ENCODE results near the gene EPHA1. TPM values are rescaled to one million over a fixed set of nuclear protein-coding genes. Genes with fewer than 3 reads are reported as not detected.

EPHA1 gene
- total and polyA plus RNA-seq, 2 of the 4 experiments (the other 2 are of a cell fraction): 0.10 TPM; not detected in 1

DNA sequence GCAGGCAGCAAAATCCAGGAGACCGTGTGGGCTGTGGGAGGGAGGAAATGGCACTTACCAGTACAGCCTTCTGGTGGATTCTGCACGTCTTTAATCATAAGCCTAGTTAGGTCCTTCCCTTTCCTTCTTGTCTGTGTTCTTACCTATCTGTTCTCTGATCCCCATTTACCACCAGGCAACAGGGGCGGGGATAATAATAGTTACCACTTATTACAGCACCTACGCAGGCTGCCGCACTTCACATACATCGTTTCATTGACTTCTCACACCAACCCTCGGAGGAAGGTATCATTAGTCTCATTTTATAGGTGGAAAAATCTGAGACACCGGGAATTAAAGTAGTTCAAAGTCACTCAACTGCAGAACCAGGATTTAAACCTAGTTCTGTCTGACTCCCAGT is 4.5 kb upstream of the EPHA1 start:
- H2AK5ac ChIP-seq (ENCODE audit: low read depth, low read length): no peak overlapping the region
- no peak overlapping the region for H2BK20ac ChIP-seq (ENCODE audit: low read depth, low read length)
- no peak overlapping the region for H3K27ac ChIP-seq (ENCODE audit: insufficient read depth, low read length)
- peaks cover 8% of the 10 kb centered on the region for H3K4me1 ChIP-seq (ENCODE audit: control insufficient read depth, insufficient read depth, low read length)
- ATAC-seq (ENCODE audit: low read depth) (no peak), DNase-seq (no peak)
- dilution Hi-C loops (cut with HindIII; ENCODE audit: low sequenced_read_pairs, unreplicated experiment) (no loop called here), in situ Hi-C loops (cut with MboI; ENCODE audit: low sequenced_read_pairs) (no loop called here), intact Hi-C loops (cut with micrococcal nuclease) (loop anchor here (5.0 kb wide), 2 partner anchors 74 to 156 kb away; no protein-coding TSS in a partner anchor)
- H3K9me3 ChIP-seq (ENCODE audit: control insufficient read depth, insufficient read depth, low read length): no peaks in the 10 kb centered on the region
- H2AK9ac ChIP-seq (replicated peaks; ENCODE audit: low read depth, low read length, poor library complexity): no peak overlapping the region
- H2AFZ ChIP-seq (replicated peaks; ENCODE audit: low read length, poor library complexity): no peak overlapping the region
- H3K36me3 ChIP-seq (ENCODE audit: control insufficient read depth, insufficient read depth, low read length): no peaks in the 10 kb centered on the region
- no peak overlapping the region for H3K4me2 ChIP-seq (ENCODE audit: low read depth, low read length)
- H2BK15ac ChIP-seq (ENCODE audit: low read depth, low read length): no peak overlapping the region
- no peak overlapping the region for H3K23ac ChIP-seq (ENCODE audit: low read depth, low read length)
- no peak for TF ChIP-seq POLR2A (IDR thresholded peaks at IDR 0.05; ENCODE audit: low read depth, low read length)
- TF ChIP-seq RFX5 (IDR thresholded peaks at IDR 0.05; ENCODE audit: low read depth, low read length): no peak
- TF ChIP-seq, protein P1, sequence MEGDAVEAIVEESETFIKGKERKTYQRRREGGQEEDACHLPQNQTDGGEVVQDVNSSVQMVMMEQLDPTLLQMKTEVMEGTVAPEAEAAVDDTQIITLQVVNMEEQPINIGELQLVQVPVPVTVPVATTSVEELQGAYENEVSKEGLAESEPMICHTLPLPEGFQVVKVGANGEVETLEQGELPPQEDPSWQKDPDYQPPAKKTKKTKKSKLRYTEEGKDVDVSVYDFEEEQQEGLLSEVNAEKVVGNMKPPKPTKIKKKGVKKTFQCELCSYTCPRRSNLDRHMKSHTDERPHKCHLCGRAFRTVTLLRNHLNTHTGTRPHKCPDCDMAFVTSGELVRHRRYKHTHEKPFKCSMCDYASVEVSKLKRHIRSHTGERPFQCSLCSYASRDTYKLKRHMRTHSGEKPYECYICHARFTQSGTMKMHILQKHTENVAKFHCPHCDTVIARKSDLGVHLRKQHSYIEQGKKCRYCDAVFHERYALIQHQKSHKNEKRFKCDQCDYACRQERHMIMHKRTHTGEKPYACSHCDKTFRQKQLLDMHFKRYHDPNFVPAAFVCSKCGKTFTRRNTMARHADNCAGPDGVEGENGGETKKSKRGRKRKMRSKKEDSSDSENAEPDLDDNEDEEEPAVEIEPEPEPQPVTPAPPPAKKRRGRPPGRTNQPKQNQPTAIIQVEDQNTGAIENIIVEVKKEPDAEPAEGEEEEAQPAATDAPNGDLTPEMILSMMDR (conservative IDR thresholded peaks at IDR 0.05; ENCODE audit: low read depth, low read length): no peak
- no peak for TF ChIP-seq NFE2L2 (IDR thresholded peaks at IDR 0.05; ENCODE audit: low read depth, low read length)
- no peak for TF ChIP-seq RAD21 (IDR thresholded peaks at IDR 0.05; ENCODE audit: low read length)
- no peak for TF ChIP-seq MXI1 (IDR thresholded peaks at IDR 0.05; ENCODE audit: borderline replicate concordance, low read depth, low read length)
- no peak for TF ChIP-seq CEBPB (IDR thresholded peaks at IDR 0.05; ENCODE audit: low read depth, low read length)
- no peak for TF ChIP-seq MAFK (IDR thresholded peaks at IDR 0.05; ENCODE audit: low read depth, low read length)
- TF ChIP-seq, protein P2, sequence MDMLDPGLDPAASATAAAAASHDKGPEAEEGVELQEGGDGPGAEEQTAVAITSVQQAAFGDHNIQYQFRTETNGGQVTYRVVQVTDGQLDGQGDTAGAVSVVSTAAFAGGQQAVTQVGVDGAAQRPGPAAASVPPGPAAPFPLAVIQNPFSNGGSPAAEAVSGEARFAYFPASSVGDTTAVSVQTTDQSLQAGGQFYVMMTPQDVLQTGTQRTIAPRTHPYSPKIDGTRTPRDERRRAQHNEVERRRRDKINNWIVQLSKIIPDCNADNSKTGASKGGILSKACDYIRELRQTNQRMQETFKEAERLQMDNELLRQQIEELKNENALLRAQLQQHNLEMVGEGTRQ (IDR thresholded peaks at IDR 0.05; ENCODE audit: low read depth, low read length): no peak
- no peak for TF ChIP-seq FOS (IDR thresholded peaks at IDR 0.05; ENCODE audit: low read depth, low read length)
- TF ChIP-seq BHLHE40 (IDR thresholded peaks at IDR 0.05; ENCODE audit: low read depth, low read length): no peak
- TF ChIP-seq, protein P3, sequence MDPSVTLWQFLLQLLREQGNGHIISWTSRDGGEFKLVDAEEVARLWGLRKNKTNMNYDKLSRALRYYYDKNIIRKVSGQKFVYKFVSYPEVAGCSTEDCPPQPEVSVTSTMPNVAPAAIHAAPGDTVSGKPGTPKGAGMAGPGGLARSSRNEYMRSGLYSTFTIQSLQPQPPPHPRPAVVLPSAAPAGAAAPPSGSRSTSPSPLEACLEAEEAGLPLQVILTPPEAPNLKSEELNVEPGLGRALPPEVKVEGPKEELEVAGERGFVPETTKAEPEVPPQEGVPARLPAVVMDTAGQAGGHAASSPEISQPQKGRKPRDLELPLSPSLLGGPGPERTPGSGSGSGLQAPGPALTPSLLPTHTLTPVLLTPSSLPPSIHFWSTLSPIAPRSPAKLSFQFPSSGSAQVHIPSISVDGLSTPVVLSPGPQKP (IDR thresholded peaks at IDR 0.05; ENCODE audit: borderline replicate concordance, low read depth, low read length): no peak
- TF ChIP-seq SMC3 (IDR thresholded peaks at IDR 0.05; ENCODE audit: low read depth, low read length): no peak
- no peak for TF ChIP-seq CHD1 (IDR thresholded peaks at IDR 0.05; ENCODE audit: low read depth, low read length)
- TF ChIP-seq RCOR1 (IDR thresholded peaks at IDR 0.05; ENCODE audit: insufficient replicate concordance, low read length): no peak
- TF ChIP-seq MAZ (IDR thresholded peaks at IDR 0.05; ENCODE audit: borderline replicate concordance, low read depth, low read length): no peak
- POLR2A ChIA-PET (ENCODE audit: unreplicated experiment): no interaction called here
- no CpG with 5 or more reads among the region's 8 CpGs for WGBS, 2 experiments (ENCODE audit: extremely low coverage in 2 of 2, insufficient read length in 1 of 2)
- no TSS peak for BruUV-seq (replicated peaks)
- no peak overlapping the region for H3K18ac ChIP-seq (ENCODE audit: low read depth, low read length)
- H3K79me1 ChIP-seq (ENCODE audit: low read depth in 1 of 2, low read length in 2 of 2): no peaks in the 10 kb centered on the region
- H4K5ac ChIP-seq (ENCODE audit: low read depth, low read length): no peak overlapping the region
- H4K20me1 ChIP-seq (ENCODE audit: insufficient read depth, low read length): no peaks in the 10 kb centered on the region
- no peak overlapping the region for H3K4me3 ChIP-seq (ENCODE audit: insufficient read depth, low read depth, low read length)
- no peak overlapping the region for H2BK120ac ChIP-seq (ENCODE audit: low read depth, low read length)
- H3K27me3 ChIP-seq (ENCODE audit: control insufficient read depth, insufficient read depth, low read length): no peaks in the 10 kb centered on the region; the same call in 1 of the 2 replicates
- H3K9me1 ChIP-seq (ENCODE audit: insufficient read depth, low read length): no peaks in the 10 kb centered on the region
- H3K9ac ChIP-seq (ENCODE audit: low read depth, low read length): no peak overlapping the region
- no peak overlapping the region for H3K56ac ChIP-seq (ENCODE audit: extremely low read depth, insufficient read depth, low read length)
- H3K4ac ChIP-seq (ENCODE audit: low read depth, low read length): no peak overlapping the region
- CTCF ChIA-PET: no interaction called here
- H2BK5ac ChIP-seq (ENCODE audit: low read depth, low read length, poor library complexity, severe bottlenecking): no peak overlapping the region
- no peak overlapping the region for H4K91ac ChIP-seq (ENCODE audit: insufficient read depth, low read depth, low read length)
- no peak overlapping the region for H3K14ac ChIP-seq (replicated peaks; ENCODE audit: low read depth, low read length)
- no peak overlapping the region for H4K8ac ChIP-seq (ENCODE audit: low read depth in 2 of 2, low read length in 2 of 2)

Measured in IMR-90 (cell line).